AG09309 (cell line): ENCODE measurements around the gene COL13A1.

Experiments used
- DNase-seq: peaks from one replicate; pipeline ENCODE4 v3.0.0-alpha.2; 2010; ENCODE audit warnings: low read depth
- H3K4me3 ChIP-seq: 2 replicates; pipeline ENCODE4 v1.5.1; 2011; ENCODE audit warnings: mild to moderate bottlenecking, low read depth, low read length, moderate library complexity; ENCODE audit not compliant: control insufficient read depth
- TF ChIP-seq, protein P1 (sequence below): IDR thresholded peaks from 2 replicates; pipeline ENCODE4 v1.5.1; 2011; ENCODE audit warnings: mild to moderate bottlenecking, low read depth, low read length, inconsistent platforms; ENCODE audit not compliant: insufficient read depth, control insufficient read depth; ENCODE audit errors: missing control alignments

The COL13A1 gene

GRCh38 chr10:69819716-69820506 is 18.2 kb downstream of the COL13A1 start:
- TF ChIP-seq, protein P1, sequence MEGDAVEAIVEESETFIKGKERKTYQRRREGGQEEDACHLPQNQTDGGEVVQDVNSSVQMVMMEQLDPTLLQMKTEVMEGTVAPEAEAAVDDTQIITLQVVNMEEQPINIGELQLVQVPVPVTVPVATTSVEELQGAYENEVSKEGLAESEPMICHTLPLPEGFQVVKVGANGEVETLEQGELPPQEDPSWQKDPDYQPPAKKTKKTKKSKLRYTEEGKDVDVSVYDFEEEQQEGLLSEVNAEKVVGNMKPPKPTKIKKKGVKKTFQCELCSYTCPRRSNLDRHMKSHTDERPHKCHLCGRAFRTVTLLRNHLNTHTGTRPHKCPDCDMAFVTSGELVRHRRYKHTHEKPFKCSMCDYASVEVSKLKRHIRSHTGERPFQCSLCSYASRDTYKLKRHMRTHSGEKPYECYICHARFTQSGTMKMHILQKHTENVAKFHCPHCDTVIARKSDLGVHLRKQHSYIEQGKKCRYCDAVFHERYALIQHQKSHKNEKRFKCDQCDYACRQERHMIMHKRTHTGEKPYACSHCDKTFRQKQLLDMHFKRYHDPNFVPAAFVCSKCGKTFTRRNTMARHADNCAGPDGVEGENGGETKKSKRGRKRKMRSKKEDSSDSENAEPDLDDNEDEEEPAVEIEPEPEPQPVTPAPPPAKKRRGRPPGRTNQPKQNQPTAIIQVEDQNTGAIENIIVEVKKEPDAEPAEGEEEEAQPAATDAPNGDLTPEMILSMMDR = no peak

GRCh38 chr10:69820817-69821216 is 19.1 kb downstream of the COL13A1 start:
- TF ChIP-seq, protein P1 = no peak
- no peak overlapping the region for H3K4me3 ChIP-seq
- no peak for DNase-seq

More at GRCh38 chr10:69819716-69820506, 18.2 kb downstream of the COL13A1 start:
- no peak for DNase-seq
- no peak overlapping the region for H3K4me3 ChIP-seq

GRCh38 chr10:69825604-69826003 is 23.9 kb downstream of the COL13A1 start:
- TF ChIP-seq, protein P1 = no peak
- DNase-seq = no peak
- H3K4me3 ChIP-seq = no peak overlapping the region

DNA sequence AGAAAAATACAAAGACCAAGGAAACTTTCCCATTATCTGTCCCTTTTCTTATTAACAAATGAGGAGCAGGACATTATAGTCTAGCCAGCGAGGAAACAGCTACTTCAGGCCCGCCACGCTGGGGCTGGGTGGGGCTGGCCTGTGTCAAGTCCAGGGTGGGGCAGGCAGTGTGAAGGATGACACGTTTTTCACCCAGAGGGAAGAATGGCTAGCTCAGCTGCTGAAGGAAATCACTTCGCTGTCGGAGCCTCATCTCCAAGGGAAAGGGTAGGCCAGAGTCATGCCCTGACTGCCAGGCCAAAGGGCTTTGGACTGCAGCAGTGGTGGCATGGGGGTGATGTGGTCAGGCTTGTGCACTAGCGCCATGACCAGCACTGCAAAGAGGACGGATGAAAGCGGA is 24.4 kb downstream of the COL13A1 start:
- TF ChIP-seq, protein P1 = no peak
- no peak for DNase-seq
- no peak overlapping the region for H3K4me3 ChIP-seq

GRCh38 chr10:69826789-69827554 is 25.3 kb downstream of the COL13A1 start:
- H3K4me3 ChIP-seq = no peak overlapping the region
- no peak for DNase-seq
- TF ChIP-seq, protein P1 = no peak

GRCh38 chr10:69828144-69828870 is 26.6 kb downstream of the COL13A1 start:
- TF ChIP-seq, protein P1 = no peak
- no peak overlapping the region for H3K4me3 ChIP-seq
- DNase-seq = no peak
